ENCODE data around the gene ABCC5.

DNA sequence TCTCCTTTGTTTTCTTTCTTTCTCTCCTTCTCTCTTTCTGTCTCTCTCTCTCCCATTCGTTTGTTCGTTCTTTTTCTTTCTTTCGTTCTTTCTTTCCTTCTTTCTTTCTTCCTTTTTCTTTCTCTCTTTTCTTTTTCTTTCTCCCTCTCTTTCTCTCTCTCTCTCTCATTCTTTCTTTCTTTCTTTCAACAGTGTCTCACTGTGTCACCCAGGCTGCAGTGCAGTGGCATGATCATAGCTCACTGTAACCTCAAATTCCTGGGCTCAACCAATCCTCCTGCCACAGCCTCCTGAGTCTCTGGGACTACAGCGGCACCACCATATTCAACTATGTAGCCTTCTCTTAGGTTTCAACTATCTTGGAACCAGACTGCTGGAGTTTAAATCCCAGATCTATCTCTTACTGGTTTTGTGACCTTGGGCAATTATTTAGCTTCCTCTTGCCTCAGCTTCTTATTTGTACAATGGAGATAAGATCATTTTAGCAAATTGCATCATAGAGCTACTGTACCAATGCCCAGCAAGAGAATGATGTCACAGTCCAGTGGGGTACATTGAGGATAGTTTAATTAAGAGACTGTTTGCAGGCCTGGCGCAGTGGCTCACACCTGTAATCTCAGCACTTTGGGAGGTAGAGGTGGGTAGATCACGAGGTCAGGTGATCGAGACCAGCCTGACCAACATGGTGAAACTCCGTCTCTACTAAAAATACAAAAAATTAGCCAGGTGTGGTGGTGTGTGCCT is 105.7 kb downstream of the ABCC5 start:
- no peak for TF ChIP-seq BCL11A (IDR thresholded peaks at IDR 0.05; ENCODE audit: low read depth in 2 of 2, low read length in 2 of 2)
- no peak for TF ChIP-seq SRF (IDR thresholded peaks at IDR 0.05; ENCODE audit: low read depth, low read length)
- no peak for TF ChIP-seq HDAC6 (IDR thresholded peaks at IDR 0.05; ENCODE audit: low read depth, low read length)
- no peak for TF ChIP-seq TAF1 (IDR thresholded peaks at IDR 0.05; ENCODE audit: low read depth, low read length)
- TF ChIP-seq, protein P1, sequence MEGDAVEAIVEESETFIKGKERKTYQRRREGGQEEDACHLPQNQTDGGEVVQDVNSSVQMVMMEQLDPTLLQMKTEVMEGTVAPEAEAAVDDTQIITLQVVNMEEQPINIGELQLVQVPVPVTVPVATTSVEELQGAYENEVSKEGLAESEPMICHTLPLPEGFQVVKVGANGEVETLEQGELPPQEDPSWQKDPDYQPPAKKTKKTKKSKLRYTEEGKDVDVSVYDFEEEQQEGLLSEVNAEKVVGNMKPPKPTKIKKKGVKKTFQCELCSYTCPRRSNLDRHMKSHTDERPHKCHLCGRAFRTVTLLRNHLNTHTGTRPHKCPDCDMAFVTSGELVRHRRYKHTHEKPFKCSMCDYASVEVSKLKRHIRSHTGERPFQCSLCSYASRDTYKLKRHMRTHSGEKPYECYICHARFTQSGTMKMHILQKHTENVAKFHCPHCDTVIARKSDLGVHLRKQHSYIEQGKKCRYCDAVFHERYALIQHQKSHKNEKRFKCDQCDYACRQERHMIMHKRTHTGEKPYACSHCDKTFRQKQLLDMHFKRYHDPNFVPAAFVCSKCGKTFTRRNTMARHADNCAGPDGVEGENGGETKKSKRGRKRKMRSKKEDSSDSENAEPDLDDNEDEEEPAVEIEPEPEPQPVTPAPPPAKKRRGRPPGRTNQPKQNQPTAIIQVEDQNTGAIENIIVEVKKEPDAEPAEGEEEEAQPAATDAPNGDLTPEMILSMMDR (IDR thresholded peaks at IDR 0.05; ENCODE audit: control extremely low read depth in 1 of 3, insufficient read depth in 1 of 3, low read depth in 1 of 3, low read length in 3 of 3), result no peak

Data from H1 (cell line).